GM19351 (cell line): ENCODE data around the gene PLA1A.

Experiments
- ATAC-seq: cut with Tn5 transposase; IDR thresholded peaks from one replicate; pipeline ENCODE4 v1.9.1; 2021; ENCODE audit warnings: mild to moderate bottlenecking, moderate library complexity; ENCODE audit not compliant: unreplicated experiment

Gene PLA1A

GRCh38 chr3:119635719-119636118, 38.0 kb downstream of the PLA1A start:
- no peak for ATAC-seq

- no peak for ATAC-seq
These were observed 38.6 kb downstream of the PLA1A start for GRCh38 chr3:119636249-119636648.

GRCh38 chr3:119636891-119637611, 39.4 kb downstream of the PLA1A start:
- no peak for ATAC-seq

GRCh38 chr3:119637679-119638477, 40.2 kb downstream of the PLA1A start:
- peak; percentile 32 for ATAC-seq

- ATAC-seq = no peak
These were observed 42.0 kb downstream of the PLA1A start for GRCh38 chr3:119639494-119640350.

GRCh38 chr3:119641416-119641815, 43.7 kb downstream of the PLA1A start:
- no peak for ATAC-seq

GRCh38 chr3:119642746-119643473, 45.2 kb downstream of the PLA1A start:
- ATAC-seq = no peak

GRCh38 chr3:119643528-119643927, 45.8 kb downstream of the PLA1A start:
- ATAC-seq = no peak

- no peak for ATAC-seq
These were observed 46.8 kb downstream of the PLA1A start for GRCh38 chr3:119644481-119644880.

GRCh38 chr3:119645813-119646212, 48.1 kb downstream of the PLA1A start:
- no peak for ATAC-seq

GRCh38 chr3:119647171-119647570, 49.5 kb downstream of the PLA1A start:
- no peak for ATAC-seq

- no peak for ATAC-seq
These were observed 50.3 kb downstream of the PLA1A start for GRCh38 chr3:119647843-119648575.

GRCh38 chr3:119649761-119650160, 52.1 kb downstream of the PLA1A start:
- no peak for ATAC-seq

GRCh38 chr3:119652306-119653033, 54.8 kb downstream of the PLA1A start:
- ATAC-seq = no peak

- no peak for ATAC-seq
These were observed 56.2 kb downstream of the PLA1A start for GRCh38 chr3:119653876-119654275.

- ATAC-seq = no peak
These were observed 60.4 kb downstream of the PLA1A start for GRCh38 chr3:119657887-119658702.

GRCh38 chr3:119658994-119659393, 61.3 kb downstream of the PLA1A start:
- ATAC-seq = no peak

GRCh38 chr3:119659606-119660291, 62.1 kb downstream of the PLA1A start:
- no peak for ATAC-seq
